ENCODE results near the gene ARRB1. TPM values are rescaled to one million over a fixed set of nuclear protein-coding genes. Genes with fewer than 3 reads are reported as not detected.

The ARRB1 gene
- total RNA-seq, 1 donor from 2014 or later = 33.1 TPM

GRCh38 chr11:75291741-75292140 is 59.7 kb downstream of the ARRB1 start:
- no peak overlapping the region for H3K27ac ChIP-seq
- TF ChIP-seq POLR2A (IDR thresholded peaks at IDR 0.05) (no peak), POLR2AphosphoS5 (IDR thresholded peaks at IDR 0.05; ENCODE audit: insufficient read depth in 1 of 2, low read depth in 1 of 2) (no peak)
- TF ChIP-seq, protein P1, sequence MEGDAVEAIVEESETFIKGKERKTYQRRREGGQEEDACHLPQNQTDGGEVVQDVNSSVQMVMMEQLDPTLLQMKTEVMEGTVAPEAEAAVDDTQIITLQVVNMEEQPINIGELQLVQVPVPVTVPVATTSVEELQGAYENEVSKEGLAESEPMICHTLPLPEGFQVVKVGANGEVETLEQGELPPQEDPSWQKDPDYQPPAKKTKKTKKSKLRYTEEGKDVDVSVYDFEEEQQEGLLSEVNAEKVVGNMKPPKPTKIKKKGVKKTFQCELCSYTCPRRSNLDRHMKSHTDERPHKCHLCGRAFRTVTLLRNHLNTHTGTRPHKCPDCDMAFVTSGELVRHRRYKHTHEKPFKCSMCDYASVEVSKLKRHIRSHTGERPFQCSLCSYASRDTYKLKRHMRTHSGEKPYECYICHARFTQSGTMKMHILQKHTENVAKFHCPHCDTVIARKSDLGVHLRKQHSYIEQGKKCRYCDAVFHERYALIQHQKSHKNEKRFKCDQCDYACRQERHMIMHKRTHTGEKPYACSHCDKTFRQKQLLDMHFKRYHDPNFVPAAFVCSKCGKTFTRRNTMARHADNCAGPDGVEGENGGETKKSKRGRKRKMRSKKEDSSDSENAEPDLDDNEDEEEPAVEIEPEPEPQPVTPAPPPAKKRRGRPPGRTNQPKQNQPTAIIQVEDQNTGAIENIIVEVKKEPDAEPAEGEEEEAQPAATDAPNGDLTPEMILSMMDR (IDR thresholded peaks at IDR 0.05) = no peak
- intact Hi-C loops (cut with DNase I) = no loop called here
- no peaks in the 10 kb centered on the region for H3K4me1 ChIP-seq
- no peaks in the 10 kb centered on the region for H3K27me3 ChIP-seq
- DNase-seq (ENCODE audit: extremely low spot score in 2 of 2) = no peak
- H3K4me3 ChIP-seq = no peak overlapping the region
- no peaks in the 10 kb centered on the region for H3K36me3 ChIP-seq
- H3K9me3 ChIP-seq = no peaks in the 10 kb centered on the region

GRCh38 chr11:75289919-75290318 is 61.5 kb downstream of the ARRB1 start:
- H3K27ac ChIP-seq = no peak overlapping the region
- no peak for DNase-seq (ENCODE audit: extremely low spot score in 2 of 2)
- H3K4me1 ChIP-seq = no peaks in the 10 kb centered on the region
- TF ChIP-seq, protein P1 (IDR thresholded peaks at IDR 0.05) = no peak
- TF ChIP-seq POLR2A (IDR thresholded peaks at IDR 0.05) (no peak), POLR2AphosphoS5 (IDR thresholded peaks at IDR 0.05; ENCODE audit: insufficient read depth in 1 of 2, low read depth in 1 of 2) (no peak)
- intact Hi-C loops (cut with DNase I) = loop anchor here (10.0 kb wide), 1 partner anchor 235 kb away; the partner anchor contains the start of gene GDPD5
- no peaks in the 10 kb centered on the region for H3K36me3 ChIP-seq
- no peak overlapping the region for H3K4me3 ChIP-seq
- no peaks in the 10 kb centered on the region for H3K9me3 ChIP-seq
- no peaks in the 10 kb centered on the region for H3K27me3 ChIP-seq

DNA sequence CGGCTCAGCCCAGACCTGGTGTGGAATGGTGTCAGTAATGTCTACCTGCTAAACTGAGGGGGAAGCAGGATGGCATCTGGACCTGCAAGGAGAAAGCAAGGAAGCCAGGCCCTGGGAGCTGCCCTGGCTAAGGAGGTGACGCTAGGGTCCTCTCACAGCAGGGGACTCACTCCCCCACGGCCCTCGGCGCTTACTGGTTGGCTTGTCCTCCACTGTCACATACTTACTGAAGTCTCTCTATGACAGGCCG is 62.0 kb downstream of the ARRB1 start:
- no peaks in the 10 kb centered on the region for H3K27me3 ChIP-seq
- no peaks in the 10 kb centered on the region for H3K4me1 ChIP-seq
- no peak for TF ChIP-seq POLR2A (IDR thresholded peaks at IDR 0.05)
- H3K36me3 ChIP-seq = no peaks in the 10 kb centered on the region
- no peaks in the 10 kb centered on the region for H3K9me3 ChIP-seq
- no peak overlapping the region for H3K4me3 ChIP-seq
- no peak overlapping the region for H3K27ac ChIP-seq
- DNase-seq (ENCODE audit: extremely low spot score in 2 of 2) = no peak
- intact Hi-C loops (cut with DNase I) = loop anchor here (10.0 kb wide), 1 partner anchor 235 kb away; the partner anchor contains the start of gene GDPD5

DNA sequence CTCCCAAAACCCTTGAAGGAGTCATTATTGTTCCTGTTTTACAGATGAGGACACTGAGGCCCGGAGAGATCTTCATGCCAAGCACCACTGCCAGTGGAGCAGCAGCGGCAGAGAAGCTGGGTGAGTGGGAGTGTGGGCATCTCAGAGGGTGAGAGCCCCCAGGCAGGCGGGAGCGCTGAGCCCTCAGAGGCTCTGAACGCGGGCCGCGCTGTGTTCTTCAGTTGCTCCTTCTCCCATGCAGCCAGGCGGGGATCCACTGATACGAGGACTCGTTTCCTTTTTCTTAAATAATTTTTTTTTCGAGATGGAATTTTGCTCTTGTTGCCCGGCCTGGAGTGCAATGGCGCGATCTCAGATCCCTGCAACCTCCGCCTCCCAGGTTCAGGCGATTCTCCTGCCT is 63.9 kb downstream of the ARRB1 start:
- no peaks in the 10 kb centered on the region for H3K9me3 ChIP-seq
- H3K4me3 ChIP-seq = no peak overlapping the region
- no peaks in the 10 kb centered on the region for H3K27me3 ChIP-seq
- peaks cover 0 to 7% of the 10 kb centered on the region in 2 donors for H3K36me3 ChIP-seq
- H3K27ac ChIP-seq = no peak overlapping the region
- DNase-seq (ENCODE audit: extremely low spot score in 2 of 2) = no peak
- H3K4me1 ChIP-seq = no peaks in the 10 kb centered on the region
- TF ChIP-seq, protein P1 (IDR thresholded peaks at IDR 0.05) = no peak
- TF ChIP-seq POLR2A (IDR thresholded peaks at IDR 0.05) (no peak), POLR2AphosphoS5 (IDR thresholded peaks at IDR 0.05; ENCODE audit: insufficient read depth in 1 of 2, low read depth in 1 of 2) (no peak)
- intact Hi-C loops (cut with DNase I) = loop anchor here (10.0 kb wide), 1 partner anchor 237 kb away; the partner anchor contains the start of gene GDPD5

GRCh38 chr11:75286826-75287465 is 64.5 kb downstream of the ARRB1 start:
- no peaks in the 10 kb centered on the region for H3K27me3 ChIP-seq
- H3K9me3 ChIP-seq = no peaks in the 10 kb centered on the region
- no peak overlapping the region for H3K4me3 ChIP-seq
- no peaks in the 10 kb centered on the region for H3K4me1 ChIP-seq
- H3K36me3 ChIP-seq = peaks cover 0 to 7% of the 10 kb centered on the region in 2 donors
- intact Hi-C loops (cut with DNase I) = loop anchor here (10.0 kb wide), 1 partner anchor 238 kb away; the partner anchor contains the start of gene GDPD5
- no peak for DNase-seq (ENCODE audit: extremely low spot score in 2 of 2)
- no peak for TF ChIP-seq POLR2A (IDR thresholded peaks at IDR 0.05)
- TF ChIP-seq POLR2AphosphoS5 (IDR thresholded peaks at IDR 0.05; ENCODE audit: insufficient read depth in 1 of 2, low read depth in 1 of 2) = no peak
- TF ChIP-seq, protein P1 (IDR thresholded peaks at IDR 0.05) = no peak
- no peak overlapping the region for H3K27ac ChIP-seq
